Kidney (tissue), 14 donors: ENCODE measurements around the gene AFAP1L2. TPM values are rescaled to one million over a fixed set of nuclear protein-coding genes. Genes with fewer than 3 reads are reported as not detected.
A peak's percentile ranks its signal among the peaks of the same experiment; 100 is the strongest.

Source experiments
- DNase-seq, 5 donors: peaks; one replicate each; pipeline ENCODE4 v3.0.0-alpha.2; 2013 to 2020
- FAIRE-seq: peaks from 2 replicates; lab custom pipeline; 2012; peaks lifted over from hg19 to GRCh38; lab: Jason Lieb, UNC
- H3K27ac ChIP-seq, 2 donors: one replicate each; pipeline ENCODE4 v1.7.0; 2013; ENCODE audit warnings: low read depth in 2 of 2, low read length in 2 of 2, inconsistent platforms in 1 of 2
- H3K27me3 ChIP-seq: one replicate; pipeline ENCODE4 v1.7.1; 2013; ENCODE audit warnings: low read length, inconsistent platforms; ENCODE audit not compliant: control insufficient read depth, insufficient read depth
- H3K36me3 ChIP-seq, 3 donors: one replicate each; pipeline versions ENCODE4 v1.7.0 to v1.7.1; 2013; ENCODE audit warnings: low read length in 3 of 3, control low read depth in 1 of 3, inconsistent platforms in 1 of 3; ENCODE audit not compliant: insufficient read depth in 3 of 3, control insufficient read depth in 2 of 3
- H3K4me1 ChIP-seq, 3 donors: one replicate each; pipeline versions ENCODE4 v1.7.0 to v1.7.1; 2013; ENCODE audit warnings: low read length in 3 of 3, inconsistent platforms in 1 of 3, low read depth in 1 of 3; ENCODE audit not compliant: control insufficient read depth in 2 of 3, insufficient read depth in 2 of 3
- H3K4me3 ChIP-seq, 3 donors: one replicate each; pipeline versions ENCODE4 v1.7.0 to v1.8.1; 2013; ENCODE audit warnings: low read length in 3 of 3, control low read depth in 1 of 3, inconsistent platforms in 1 of 3
- H3K9ac ChIP-seq, 3 donors: one replicate each; pipeline versions ENCODE4 v1.7.0 to v1.7.1; 2013; ENCODE audit warnings: low read length in 3 of 3, control low read depth in 1 of 3, inconsistent platforms in 1 of 3
- H3K9me3 ChIP-seq, 3 donors: one replicate each; pipeline versions ENCODE4 v1.7.0 to v1.7.1; 2013; ENCODE audit warnings: low read length in 3 of 3, control low read depth in 1 of 3, inconsistent platforms in 1 of 3; ENCODE audit not compliant: control insufficient read depth in 2 of 3, insufficient read depth in 1 of 3
- CTCF ChIP-seq: IDR thresholded peaks from 3 replicates; pipeline ENCODE4 v1.5.1; 2012; ENCODE audit warnings: mild to moderate bottlenecking, moderate library complexity, borderline replicate concordance; ENCODE audit not compliant: insufficient read depth; ENCODE audit errors: extremely low read depth
- intact Hi-C: fragments of 100-400 bp; cut with DNase I; formaldehyde crosslinking; loops from one replicate; pipeline ENCODE4 v1.11.1; 2022
- polyA plus RNA-seq: library from polyadenylated mRNA; stranded (reverse); fragments of 350-450 nt; fragmentation: Illumina TruSeq; extraction: RNeasy Lipid Tissue Mini Kit (QIAGEN cat#74804); gene quantifications from one replicate; pipeline ENCODE4 v1.2.3, GENCODE V29; 2014; ENCODE audit warnings: low read depth, low replicate concordance; ENCODE audit not compliant: insufficient read depth
- total RNA-seq: library from RNA; stranded (reverse); fragmentation: NEBNext Ultra II Directional; extraction: Animal tissue kit (Norgen Biotek cat#: 25700); gene quantifications from one replicate; pipeline ENCODE4 v1.2.1, GENCODE V29; 2021
- donor health status: control.
- donor health status: control.
- donor health status: control.
- donor health status: control.
- donor health status: control.
- donor health status: DM: yes; HTN: yes; CAD: no.
- donor health status: Normal renal cell carcinoma (clear cell type).

AFAP1L2 gene
- total and polyA plus RNA-seq, 2 donors from 2014 or later = 19.8 to 24.0 TPM

DNA sequence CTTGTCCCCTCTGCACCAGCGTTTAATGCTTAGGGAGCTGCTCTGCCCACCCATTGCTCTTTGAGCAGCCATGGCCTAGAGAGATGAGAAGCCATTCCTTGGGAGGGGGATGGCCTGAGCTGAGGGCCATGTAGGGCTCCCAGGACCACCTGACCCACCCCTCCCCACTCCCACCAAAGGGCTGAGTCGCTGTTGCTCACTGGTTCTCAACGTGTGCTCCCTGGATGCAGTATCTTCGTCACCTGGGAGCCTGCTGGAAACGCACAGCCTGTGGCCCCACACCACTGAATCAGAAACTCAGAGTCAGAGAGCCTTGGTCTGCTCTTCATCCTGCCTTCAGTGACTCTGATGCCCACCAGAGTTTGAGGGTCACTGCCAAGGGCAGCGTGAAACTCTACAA is 128.2 kb downstream of the AFAP1L2 start:
- Histone ChIP-seq H3K27me3 (no peaks in the 10 kb centered on the region), H3K36me3 (no peaks in the 10 kb centered on the region), H3K4me1 (no peaks in the 10 kb centered on the region), H3K27ac (no peak overlapping the region), H3K9me3 (no peaks in the 10 kb centered on the region), H3K4me3 (no peak overlapping the region), H3K9ac (no peak overlapping the region)
- TF ChIP-seq CTCF = no peak
- DNase-seq (peak in 1 of 5 donors; percentile 20), FAIRE-seq (no peak)
- intact Hi-C loops = no loop called here

- Histone ChIP-seq H3K9ac (no peak overlapping the region), H3K27ac (no peak overlapping the region), H3K4me3 (no peak overlapping the region), H3K4me1 (no peaks in the 10 kb centered on the region), H3K27me3 (no peaks in the 10 kb centered on the region), H3K9me3 (no peaks in the 10 kb centered on the region), H3K36me3 (no peaks in the 10 kb centered on the region)
- DNase-seq (peak in 1 of 5 donors; percentile 27), FAIRE-seq (no peak)
- TF ChIP-seq CTCF = no peak
- intact Hi-C loops = no loop called here
Measured at GRCh38 chr10:114274616-114275453, 129.5 kb downstream of the AFAP1L2 start.

DNA sequence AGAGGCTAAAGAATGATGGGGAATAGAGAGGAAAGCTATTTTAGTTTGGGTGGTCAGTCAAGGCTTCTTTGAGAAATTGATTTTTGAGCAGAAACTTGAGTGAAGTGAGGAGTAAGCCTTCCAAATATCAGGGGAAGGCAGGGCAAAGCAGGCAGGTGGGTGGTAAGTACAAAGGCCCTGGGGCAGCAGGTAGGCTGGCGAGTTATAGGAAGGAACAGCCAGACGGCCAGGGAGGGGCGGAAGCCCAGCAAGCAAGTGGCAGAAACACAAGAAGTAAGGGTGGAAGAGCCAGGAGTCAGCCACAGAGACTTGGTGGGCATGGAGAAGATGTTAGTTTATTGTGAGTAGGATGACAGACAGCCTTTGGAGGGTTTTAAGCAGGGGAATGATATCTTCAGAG is 130.4 kb downstream of the AFAP1L2 start:
- no peak overlapping the region for H3K27ac ChIP-seq
- H3K36me3 ChIP-seq = no peaks in the 10 kb centered on the region
- H3K4me3 ChIP-seq = no peak overlapping the region
- FAIRE-seq (no peak), DNase-seq (peak in 1 of 5 donors; percentile 6)
- H3K4me1 ChIP-seq = no peaks in the 10 kb centered on the region
- intact Hi-C loops = no loop called here
- no peak for TF ChIP-seq CTCF
- no peak overlapping the region for H3K9ac ChIP-seq
- no peaks in the 10 kb centered on the region for H3K27me3 ChIP-seq
- H3K9me3 ChIP-seq = no peaks in the 10 kb centered on the region
